ENCODE measurements around the gene LAMA4.

DNA sequence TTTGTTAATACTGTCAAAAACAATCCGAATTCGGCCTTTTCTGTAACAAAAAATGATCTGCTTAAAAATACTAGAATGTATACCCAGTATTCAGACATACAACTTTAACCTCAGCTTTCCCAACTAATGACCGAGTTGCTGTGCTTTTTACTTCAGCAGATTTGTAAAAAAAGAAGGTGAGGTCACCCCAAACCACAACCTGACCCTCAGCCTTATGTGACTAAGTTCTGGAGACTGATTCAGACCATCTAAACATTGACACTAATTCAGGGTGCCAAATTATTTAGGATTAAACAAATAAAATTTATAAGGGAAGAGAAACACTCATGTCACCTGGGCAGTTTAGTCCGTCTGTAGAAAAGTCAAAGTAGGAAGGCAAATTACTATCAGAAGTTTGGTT lies 192.8 kb downstream of the LAMA4 start:
- TF ChIP-seq ZNF274 (IDR thresholded peaks at IDR 0.05; ENCODE audit: low read depth, low read length) (no peak), YY1 (IDR thresholded peaks at IDR 0.05; ENCODE audit: insufficient read depth, insufficient read length) (no peak)

Data from NT2/D1 (cell line).